ENCODE results near the gene RPL10.
A peak's percentile ranks its signal among the peaks of the same experiment; 100 is the strongest.

The RPL10 gene

DNA sequence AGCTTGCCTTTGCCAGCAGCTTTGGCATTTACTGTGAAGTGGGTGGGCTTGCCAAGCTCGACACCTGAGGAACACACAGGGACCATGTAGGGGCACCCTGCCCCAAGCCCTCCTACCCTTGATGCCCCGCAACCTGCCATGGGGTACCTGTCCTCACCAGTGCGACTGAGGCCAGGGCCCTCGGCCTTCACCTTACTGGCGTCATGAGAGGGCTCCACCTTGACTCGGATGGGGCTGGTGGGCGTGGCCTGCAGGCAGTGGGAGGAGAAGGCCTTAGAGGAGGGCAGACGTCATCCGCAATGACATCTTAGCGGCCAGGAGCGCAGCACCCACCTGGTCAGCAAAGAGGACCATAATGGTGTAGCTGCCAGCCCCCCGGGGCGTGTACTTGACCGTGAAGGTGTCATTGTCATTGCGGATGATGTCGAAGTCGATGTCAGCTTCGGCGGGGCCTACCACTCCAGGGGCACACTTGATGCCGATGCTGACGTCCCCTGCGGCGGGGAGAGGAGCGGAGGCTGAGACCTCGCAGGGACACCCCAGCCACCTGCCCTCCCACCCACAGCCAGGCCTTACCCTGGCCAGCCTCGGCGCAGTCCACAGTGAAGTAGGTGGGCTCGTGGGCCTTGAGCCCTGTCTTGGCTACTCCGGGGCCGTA lies 36.0 kb upstream of the RPL10 start:
- DNase-seq: no peak

DNA sequence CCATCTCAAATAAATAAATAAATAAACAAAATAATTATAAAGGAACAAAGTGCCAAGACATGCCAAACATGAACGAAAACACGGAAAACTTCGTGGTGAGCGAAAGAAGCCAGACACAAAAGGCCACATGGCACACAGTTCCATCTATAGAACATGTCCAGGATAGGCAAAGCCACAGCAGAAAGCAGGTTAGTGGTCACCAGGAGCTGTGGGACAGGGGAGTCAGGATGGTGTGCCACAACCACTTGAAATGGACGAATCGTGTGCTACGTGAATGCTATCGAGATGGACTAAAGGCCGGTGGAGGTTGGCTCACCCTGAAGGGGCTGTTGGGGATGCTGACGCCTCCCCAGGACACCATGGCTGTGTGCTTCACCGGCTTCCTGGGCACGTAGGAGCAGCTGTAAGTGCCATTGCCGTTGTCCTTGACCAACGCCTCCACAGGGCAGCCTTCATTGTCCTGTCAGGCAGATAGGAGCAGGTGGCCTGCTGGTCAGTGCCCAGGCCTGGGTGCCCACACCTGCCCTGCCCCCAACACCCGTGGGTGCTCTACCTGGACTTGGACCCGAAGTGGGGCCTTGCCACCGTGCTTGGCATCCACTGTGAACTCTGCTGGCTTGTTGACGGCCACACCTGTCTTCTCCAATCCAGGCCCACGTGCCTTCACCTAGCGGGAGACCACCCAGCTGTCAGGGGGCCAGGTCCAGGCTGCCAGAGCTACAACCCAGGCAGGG lies 34.3 kb upstream of the RPL10 start:
- DNase-seq: no peak

DNA sequence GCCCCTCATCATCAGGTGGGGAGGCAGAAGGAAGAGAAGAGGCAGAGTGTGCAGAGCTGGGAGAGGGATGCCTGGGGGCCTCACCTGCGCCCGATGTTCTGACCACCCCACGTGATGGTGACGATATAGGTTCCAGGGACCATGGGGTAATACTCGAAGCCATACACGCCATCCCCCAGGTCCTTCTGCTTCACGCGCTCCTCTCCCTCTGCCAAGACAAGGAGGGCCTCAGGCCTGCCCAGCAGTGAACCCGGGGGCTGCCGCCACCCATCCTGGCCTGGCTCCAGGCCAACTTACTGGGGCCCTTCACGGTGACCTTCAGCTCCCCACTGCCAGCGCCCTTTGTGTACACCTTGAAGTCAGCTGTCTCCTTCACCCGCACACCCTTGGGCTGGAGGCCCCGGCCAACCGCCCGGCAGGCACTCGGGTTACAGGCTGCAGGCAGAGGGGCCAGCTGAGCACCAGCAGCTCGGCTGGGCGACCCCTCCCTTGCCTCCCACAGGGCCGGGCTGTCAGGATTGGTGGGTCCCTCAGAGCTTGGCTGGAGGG lies 33.1 kb upstream of the RPL10 start:
- no peak for DNase-seq

DNA sequence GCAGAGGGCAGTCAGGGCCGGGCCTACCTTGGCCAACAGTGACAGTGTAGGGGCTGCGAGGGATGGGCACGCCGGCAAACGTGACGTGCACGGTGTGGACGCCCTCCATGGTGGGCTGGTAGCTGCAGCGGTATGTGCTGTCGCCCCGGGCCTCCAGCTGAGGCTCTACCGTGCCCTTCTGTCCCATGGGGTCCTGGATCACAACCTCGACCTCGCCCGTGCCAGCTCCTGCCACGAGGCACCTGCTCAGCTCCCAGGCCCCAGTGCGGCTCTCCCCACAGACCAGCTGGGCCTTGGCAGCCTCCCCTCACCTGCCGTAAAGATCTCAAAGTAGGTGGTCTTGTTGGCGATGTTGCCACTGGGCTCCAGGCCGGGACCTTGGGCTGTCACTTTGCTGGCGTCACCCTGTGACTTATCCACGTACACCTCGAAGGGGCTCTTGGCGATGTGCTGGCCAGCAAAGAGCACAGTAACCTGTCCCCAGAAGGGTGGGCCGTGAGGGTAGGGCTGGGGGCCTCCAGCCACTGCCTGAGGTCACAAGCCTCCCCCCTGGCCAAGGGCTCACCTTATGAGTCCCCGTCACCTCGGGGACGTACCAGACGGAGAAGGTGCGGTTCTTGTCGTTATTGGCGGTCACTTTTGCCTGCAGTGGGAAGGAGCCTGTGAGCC lies 32.0 kb upstream of the RPL10 start:
- DNase-seq: no peak

DNA sequence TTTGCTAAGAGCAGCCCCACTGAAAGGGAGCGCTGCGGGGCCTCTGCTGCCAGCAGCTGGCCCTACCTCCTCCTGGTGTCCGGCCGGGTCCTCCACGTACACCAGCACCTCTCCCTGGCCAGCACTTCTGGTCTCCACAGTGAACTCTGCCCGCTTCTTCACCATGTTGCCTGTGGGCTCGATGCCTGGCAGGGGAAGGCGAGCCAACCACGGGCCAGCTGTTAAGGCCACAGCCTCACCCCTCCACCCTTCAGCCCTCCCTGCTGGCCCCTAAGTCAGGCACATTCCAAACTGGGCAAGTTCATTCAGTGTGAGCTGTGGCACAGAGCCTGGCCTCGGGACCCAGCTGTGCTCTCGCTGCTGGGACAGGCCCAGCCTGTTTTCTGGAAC lies 31.5 kb upstream of the RPL10 start:
- no peak for DNase-seq

DNA sequence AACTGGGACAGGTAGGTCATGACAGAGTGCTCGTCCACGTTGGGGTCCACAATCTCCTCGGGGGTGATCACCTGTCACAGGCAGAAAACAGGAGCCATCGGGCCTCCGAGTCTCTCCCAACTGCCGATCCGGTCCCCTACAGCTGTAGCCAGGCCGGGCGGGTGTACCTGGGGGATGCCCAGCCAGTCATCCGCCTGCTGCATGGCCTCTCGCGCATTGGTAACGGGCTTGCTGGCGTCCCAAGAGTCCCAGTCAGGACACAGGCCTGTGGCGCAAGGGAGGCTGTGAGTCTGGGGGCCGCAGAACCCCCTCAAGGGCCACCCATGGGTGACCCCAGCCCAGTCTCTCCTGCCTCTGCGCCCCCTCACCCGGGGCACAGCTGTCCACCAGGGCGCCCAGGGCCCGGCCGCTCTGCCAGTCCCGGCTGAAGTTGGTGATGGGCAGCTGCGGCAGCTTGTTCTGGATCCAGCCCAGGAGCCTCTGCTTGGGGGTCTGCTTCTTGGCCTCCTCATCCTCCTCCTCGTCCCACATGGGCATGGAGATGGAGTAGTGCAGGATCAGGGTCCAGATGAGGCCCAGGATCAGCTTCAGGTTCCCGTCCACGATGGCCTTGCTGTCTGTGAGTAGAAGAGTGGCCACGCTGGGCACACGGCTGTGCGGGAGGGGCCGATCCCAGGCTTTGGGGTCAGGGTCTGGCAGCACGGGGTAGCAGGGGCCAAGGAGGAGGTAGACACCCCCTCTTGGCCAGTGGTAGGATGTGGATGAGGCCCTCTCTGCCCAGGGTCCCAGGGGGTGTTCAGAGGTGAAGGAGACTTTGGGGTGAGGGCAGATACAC lies 30.5 kb upstream of the RPL10 start:
- DNase-seq: no peak

DNA sequence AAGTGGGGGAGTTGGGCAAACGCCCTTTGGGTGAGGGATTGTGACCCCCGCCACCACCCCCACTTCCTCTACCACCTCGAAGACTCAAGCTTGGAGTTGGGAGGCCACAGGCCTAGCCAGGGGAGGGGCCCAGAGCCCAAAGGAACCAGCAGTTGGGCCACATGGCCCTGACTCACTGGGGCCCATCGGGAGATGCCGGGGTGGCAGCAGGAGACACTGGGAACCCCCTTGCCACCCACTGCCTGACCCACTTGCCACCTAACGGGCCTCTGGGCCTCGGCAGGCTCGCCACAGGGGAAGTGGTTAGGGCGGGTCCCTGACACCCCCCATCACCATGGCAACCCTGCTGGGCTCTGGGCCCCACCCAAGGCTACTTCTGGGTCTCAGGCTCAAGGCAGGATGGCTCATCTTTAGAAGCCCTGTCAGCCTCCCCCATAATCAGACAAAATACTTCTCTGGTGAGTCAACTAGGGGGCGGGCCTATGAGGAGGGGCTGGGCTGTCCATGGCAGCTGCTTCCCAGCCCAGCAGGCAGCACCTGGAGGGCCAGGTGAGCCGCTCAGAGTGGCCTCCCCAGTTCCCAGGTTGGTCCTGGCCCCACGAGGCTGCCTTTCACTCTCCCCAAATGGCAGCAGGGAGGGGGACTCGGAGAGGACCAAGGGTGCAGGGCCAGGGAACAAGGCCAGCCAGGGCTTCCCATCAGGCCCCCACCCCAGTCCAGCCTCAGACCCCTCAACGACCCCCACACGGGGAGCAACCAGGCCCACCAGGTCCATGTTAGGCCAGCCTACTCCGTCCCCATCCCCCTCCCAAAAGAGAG lies 29.3 kb upstream of the RPL10 start:
- peak; percentile 93 to 97 (median 96) for DNase-seq

DNA sequence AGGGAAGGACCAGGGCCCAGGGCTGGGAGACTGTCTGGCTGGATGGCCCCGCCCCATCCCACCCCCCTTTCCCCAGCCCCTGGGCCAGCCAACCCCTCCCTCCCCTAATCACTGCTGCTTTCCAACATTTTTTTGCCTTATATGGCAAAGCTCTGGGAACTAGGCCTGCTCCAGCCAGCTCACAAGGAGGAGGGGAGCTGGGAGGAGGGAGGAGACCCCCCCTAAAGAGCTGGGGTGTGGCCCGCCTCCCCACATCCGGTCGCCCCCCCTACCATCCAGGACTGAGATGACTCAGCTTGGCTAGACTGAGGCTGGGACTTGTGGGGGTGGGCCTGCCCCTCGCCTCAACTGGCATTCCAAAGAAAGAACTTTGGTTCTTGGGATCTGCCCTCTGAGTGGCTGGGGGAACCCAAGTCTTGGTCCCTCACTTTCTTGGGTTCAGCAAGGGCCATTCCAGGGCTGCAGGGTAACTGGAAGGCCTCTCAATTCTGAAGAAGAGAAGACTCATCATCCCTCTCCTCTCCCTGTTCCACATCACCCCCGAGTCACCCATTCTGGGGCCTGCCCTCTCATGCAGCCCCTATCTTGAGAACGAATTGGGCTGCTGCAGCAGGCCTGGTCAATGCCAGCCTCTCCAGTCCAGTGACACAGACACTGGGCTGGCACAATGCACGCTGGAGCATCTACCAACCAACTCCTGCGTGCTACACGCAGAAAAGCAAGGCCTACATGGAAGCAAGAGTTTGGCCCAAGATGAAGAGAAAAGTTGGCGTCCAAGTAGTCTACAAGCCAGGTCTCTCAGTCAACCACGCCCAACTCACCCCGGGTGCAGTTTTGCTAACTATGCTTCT lies 28.5 kb upstream of the RPL10 start:
- DNase-seq: peak; percentile 62 to 87 (median 82)

DNA sequence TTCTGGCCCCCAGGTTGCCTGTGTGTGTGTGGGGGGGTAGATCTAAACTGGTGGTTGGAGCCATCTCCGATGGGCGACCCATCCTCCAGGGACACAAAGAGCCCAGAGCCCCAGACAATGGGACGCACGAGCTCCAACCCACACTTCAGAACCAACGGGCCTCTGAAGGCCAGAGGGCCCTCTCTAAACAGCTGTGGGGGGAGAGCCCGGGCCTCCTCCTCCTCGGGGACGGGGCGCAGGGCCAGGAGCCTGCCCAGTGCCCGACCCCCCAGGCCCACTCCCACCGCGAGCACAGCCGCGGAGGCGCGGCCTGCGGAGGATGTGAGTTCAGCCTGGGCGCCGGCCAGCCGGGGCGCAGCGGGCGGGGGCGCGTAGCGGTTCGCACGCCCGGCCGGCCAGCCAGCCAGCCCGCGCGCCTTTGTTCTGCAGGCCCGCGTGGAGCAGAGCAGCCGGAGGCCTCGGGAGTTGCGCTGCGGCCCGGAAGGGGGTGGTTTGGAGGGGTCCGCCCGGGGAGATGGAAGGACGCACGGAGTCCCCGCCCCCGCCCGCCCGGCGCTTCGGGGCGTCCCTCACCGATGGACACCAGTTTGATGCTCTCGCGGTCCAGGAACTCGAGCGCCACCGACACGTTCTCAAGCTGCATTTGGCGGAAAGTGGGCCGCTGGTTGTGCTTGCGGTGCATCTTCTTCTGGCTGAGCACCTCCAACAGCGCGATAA lies 27.7 kb upstream of the RPL10 start:
- DNase-seq: peak in 2 of 4 experiments; percentile 34 to 45

DNA sequence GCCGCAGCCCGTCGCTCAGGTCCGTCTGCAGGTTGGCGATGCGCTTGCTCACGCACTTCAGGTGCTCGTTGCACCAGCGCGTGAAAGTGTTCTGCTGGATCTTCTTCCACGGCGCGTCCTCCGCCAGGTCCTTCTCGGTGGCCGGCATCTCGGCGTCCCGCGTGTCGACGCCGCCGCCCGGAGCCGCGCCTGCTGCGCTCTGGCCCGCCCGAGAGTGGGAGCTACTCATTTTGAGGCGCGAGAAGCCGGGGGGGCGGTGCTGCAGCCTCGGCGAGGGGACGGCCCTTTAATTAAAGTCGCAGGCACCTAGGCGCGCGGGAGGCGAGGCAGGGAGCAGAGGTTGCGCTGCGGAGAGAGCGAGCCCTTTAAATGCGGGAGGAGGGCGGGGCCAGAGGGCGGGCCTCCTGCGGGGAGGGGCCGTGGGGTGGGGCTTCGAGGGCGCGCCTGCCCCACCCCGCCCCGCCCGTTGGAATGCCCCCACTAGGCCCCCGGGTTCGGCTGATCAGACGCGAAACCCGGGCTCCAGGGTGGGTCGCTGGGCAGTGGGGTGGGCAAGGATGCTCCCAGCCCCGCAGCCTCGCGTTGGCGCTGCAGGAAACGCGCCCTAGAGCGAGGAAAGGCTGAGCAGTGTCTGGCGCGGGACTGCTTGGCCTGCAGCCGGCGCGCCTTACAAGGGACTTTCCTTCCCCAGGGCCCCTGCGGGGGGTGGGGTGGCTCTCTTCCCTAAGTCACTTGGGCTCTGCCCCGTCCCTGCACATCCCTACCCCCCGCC lies 27.0 kb upstream of the RPL10 start:
- DNase-seq: peak; percentile 92 to 97 (median 96)

DNA sequence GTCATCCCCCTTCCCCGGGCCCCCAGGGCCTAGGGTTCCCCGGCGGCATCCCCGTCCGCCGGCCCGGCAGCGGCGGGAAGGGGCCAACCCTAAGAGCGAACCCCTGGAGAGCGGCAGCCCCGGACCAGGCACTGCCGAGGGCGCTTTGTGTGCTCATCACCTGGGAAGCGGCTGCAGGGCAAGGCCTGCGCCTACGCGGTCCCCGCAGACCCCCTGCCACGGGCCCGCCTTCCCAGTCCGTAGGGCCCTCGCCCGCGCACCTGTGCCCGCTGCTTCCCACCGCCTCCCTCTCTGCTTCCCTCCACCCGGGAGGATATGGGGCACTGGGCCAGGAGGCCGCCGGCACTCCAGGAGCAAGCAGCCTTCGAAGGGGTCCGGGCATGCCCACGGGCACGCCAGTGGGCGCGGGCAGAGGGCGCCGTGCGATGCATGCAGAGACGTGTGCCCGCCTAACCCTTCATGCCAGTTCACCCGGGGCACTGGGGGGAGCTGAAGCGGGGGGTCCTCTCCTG lies 26.3 kb upstream of the RPL10 start:
- no peak for DNase-seq

DNA sequence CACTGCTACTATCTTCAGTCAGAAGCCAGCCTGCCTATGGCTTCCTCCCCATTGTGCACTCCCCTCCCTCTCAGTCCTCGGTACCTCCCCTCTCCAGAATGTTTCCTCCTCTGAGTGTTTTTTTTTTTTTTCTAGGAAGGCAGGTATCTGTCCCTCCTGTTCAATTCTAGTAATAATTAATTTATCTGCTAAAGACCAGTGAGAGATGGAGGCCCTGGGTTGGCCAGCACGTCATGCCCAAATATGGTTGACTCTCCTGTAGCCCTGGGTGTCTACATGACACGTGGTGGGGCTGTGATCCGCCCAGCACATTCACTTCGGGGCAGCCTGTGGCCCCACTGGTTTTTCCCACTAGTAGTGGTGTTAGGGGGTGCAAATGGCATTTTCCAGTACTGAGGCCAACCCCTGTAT lies 25.6 kb upstream of the RPL10 start:
- peak in 3 of 4 experiments; percentile 25 to 51 (median 33) for DNase-seq

DNA sequence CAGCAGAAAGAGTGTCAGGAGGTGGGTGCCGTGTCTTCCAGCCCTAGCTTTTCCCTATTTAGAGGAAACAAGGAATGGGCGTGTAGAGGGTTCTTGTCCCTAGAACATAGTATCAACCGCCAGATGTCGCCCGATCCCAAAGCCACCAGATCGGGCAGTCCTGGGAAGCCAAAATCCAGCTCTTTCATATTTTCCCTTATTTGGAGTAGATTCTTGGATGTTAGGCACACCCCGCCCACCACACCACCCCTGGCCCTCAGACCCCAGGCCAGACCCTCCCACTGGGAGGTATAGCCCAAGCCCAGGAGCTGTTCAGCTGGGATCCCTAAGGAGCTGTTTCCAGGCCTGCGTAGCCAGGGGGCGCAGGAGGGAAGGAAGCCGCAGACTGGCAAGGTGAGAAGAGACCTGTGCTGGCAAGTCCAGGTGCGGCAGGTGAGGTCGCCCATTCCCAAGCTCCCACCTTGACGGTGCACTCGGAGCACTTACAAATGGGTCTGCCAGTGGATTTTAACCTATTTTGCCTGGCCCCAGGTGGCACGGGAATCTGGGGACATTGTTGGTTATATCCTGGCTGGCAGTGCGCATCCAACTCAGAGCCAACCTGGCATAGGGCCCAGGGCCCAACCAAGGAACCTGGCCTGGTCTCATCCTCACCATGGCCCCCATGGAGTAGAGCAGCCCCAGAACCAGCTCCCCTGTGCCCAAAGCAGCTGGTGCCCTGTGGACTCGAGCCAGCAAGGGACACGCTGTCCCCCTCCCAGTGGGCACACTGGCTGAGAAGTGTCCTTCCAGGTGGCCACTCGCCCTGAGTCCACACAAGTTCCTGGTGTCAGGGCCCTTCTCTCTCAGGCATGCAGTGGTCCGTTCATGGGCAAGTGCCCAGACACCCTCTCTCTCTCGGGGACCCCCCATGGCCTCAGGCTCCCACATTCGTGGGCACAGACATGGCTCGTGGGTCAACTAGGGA lies 24.6 kb upstream of the RPL10 start:
- DNase-seq: peak; percentile 58 to 75 (median 69)

DNA sequence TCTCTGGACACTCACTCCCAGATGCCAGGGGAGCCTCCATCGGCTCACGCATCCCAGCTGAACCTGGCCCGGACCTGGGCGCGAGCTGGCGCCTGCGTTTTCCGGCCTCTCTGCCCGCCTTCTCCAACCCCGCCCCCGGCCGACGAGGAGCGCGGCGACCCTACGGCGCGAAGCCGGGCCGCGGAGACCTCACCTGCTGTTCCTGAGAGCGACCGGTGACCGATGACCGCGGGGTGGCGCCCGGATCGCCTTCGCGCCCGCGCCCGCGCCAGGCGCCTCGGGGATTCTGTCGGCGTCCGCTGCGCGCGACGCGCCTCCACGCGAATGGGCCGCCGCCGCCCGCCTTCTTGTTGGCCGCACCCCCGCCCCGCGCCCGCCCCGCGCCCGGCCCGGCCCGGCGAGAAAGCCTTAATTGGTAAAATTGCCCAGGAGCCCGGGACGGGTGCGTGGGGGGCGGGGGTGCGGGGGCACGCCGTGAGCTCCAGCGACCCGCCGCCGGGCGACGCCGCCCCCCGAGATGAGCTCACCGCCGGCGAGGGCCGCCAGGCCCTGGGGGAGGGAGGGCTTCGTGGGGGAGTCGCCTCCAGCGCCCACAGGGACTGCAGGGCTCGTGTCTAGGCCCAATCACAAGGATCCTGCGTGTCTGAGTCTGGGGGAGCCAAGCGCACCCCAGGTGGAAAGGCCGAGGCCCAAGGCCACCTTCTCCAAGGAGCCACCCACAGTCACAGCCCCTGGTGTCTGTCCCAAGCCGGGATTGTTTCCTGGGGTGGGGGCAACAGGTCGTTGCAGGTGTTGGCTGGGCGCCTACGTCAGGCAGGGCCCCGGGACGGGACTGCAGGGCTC lies 23.6 kb upstream of the RPL10 start, which contains the start of gene FLNA:
Gene FLNA, minus strand, starts transcription at position 322 of the 843 bp plus-strand sequence. CDS start 3,389 bp downstream, outside the sequence.
- peak; percentile 36 to 76 (median 50) for DNase-seq

DNA sequence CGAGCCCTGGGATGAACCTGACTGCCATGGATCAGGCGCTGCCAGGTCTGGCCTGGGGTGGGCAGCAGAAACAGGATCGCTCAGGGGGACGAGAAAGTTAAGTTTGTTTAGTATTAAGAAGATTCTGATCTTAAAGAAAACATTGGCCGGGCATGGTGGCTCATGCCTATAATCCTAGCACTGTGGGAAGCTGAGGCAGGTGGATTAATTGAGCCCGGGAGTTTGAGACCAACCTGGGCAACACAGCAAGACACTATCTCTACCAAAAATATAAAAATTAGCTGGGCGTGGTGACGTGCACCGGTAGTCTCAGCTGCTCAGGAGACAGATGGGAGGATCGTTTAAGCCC lies 23.0 kb upstream of the RPL10 start:
- no peak for DNase-seq

DNA sequence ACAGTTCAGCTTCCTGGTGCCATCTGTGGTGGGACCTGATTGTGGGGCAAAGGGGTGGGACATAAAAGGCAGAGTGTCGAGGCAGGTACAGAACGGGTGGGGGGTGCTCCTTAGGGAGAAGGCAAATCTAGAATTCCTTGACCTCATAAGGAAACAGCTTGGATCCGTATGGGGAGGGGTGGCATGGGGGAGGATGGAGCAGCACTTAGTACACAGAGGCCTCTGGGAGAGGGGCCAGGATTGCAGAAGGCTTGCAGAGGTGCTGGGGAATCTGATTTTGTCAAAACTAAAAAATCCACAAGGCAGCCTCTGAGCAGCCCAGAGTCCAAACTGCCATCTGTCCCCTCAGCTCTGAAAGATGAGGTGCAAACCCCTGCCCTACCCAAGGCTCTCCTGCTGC lies 21.4 kb upstream of the RPL10 start:
- DNase-seq: no peak

Measured in suppressor macrophage (primary cell).